Hepatocyte (in vitro differentiated cells): ENCODE data around the gene ITPR3.

ENCODE experiments used
- CTCF ChIP-seq: fragments of 200-600 bp; sonication (generic); IDR thresholded peaks from 2 replicates; pipeline ENCODE4 v1.5.1; 2016; ENCODE audit warnings: antibody characterized with exemption, mild to moderate bottlenecking; ENCODE audit not compliant: poor library complexity
- EZH2 ChIP-seq: fragments of 200-600 bp; sonication (generic); IDR thresholded peaks from 2 replicates; pipeline ENCODE4 v1.6.1; 2016; ENCODE audit warnings: antibody characterized with exemption, mild to moderate bottlenecking, borderline replicate concordance
- EZH2phosphoT487 ChIP-seq: fragments of 200-600 bp; sonication (generic); IDR thresholded peaks from one replicate; pipeline ENCODE4 v1.6.1; 2018; ENCODE audit warnings: antibody characterized with exemption, mild to moderate bottlenecking, low read depth, moderate library complexity; ENCODE audit not compliant: unreplicated experiment, severe bottlenecking

GRCh38 chr6:33708516-33709204 is 87.5 kb downstream of the ITPR3 start:
- no peak for TF ChIP-seq EZH2
- no peak for TF ChIP-seq CTCF
- no peak for TF ChIP-seq EZH2phosphoT487
